Neural progenitor cell (in vitro differentiated cells): ENCODE results near the gene KLHDC4. TPM values are rescaled to one million over a fixed set of nuclear protein-coding genes. Genes with fewer than 3 reads are reported as not detected.

ENCODE experiments used
- DNase-seq: peaks from one replicate; pipeline ENCODE4 v3.0.0-alpha.2; 2016; ENCODE audit warnings: low spot score
- H2AFZ ChIP-seq: fragments of 200-600 bp; sonication (generic); replicated peaks from 2 replicates; pipeline ENCODE4 v1.6.1; 2016; ENCODE audit warnings: antibody characterized with exemption
- H3F3A ChIP-seq: fragments of 200-600 bp; sonication (generic); 2 replicates; pipeline ENCODE4 v1.6.1; 2016; ENCODE audit warnings: antibody characterized with exemption, low read depth
- H3K27ac ChIP-seq: fragments of 200-600 bp; sonication (generic); 2 replicates; pipeline ENCODE4 v1.5.1; 2016; ENCODE audit warnings: mild to moderate bottlenecking
- H3K27me3 ChIP-seq: fragments of 200-600 bp; sonication (generic); 2 replicates; pipeline ENCODE4 v1.6.1; 2016; ENCODE audit warnings: mild to moderate bottlenecking, moderate library complexity
- H3K36me3 ChIP-seq: fragments of 200-600 bp; sonication (generic); 2 replicates; pipeline ENCODE4 v1.5.1; 2016
- H3K4me1 ChIP-seq: fragments of 200-600 bp; sonication (generic); 2 replicates; pipeline ENCODE4 v1.6.1; 2016; ENCODE audit warnings: mixed run types
- H3K4me2 ChIP-seq: fragments of 200-600 bp; sonication (generic); 2 replicates; pipeline ENCODE4 v1.6.1; 2016
- H3K4me3 ChIP-seq: fragments of 200-600 bp; sonication (generic); 2 replicates; pipeline ENCODE4 v1.5.1; 2016
- H3K79me2 ChIP-seq: fragments of 200-600 bp; sonication (generic); 2 replicates; pipeline ENCODE4 v1.6.1; 2016; ENCODE audit warnings: low read depth
- H3K9ac ChIP-seq: fragments of 200-600 bp; sonication (generic); 2 replicates; pipeline ENCODE4 v1.6.1; 2016
- H3K9me3 ChIP-seq: fragments of 200-600 bp; sonication (generic); 2 replicates; pipeline ENCODE4 v1.5.1; 2016; ENCODE audit warnings: low read depth
- H4K20me1 ChIP-seq: fragments of 200-600 bp; sonication (generic); 2 replicates; pipeline ENCODE4 v1.6.1; 2016; ENCODE audit warnings: low read depth
- H3K27ac Mint-ChIP-seq: 3 replicates; pipeline ENCODE4 v1.8.0; 2021; ENCODE audit warnings: mixed read lengths
- H3K27me3 Mint-ChIP-seq: 2 replicates; pipeline ENCODE4 v1.8.0; 2022; ENCODE audit warnings: low read depth, mild to moderate bottlenecking, inconsistent platforms, moderate library complexity, mixed read lengths; ENCODE audit not compliant: insufficient read depth
- H3K36me3 Mint-ChIP-seq: 3 replicates; pipeline ENCODE4 v1.8.0; 2021; ENCODE audit warnings: mixed read lengths
- H3K4me1 Mint-ChIP-seq: 3 replicates; pipeline ENCODE4 v1.8.0; 2021; ENCODE audit warnings: mixed read lengths
- H3K4me3 Mint-ChIP-seq: 3 replicates; pipeline ENCODE4 v1.8.0; 2021; ENCODE audit warnings: mild to moderate bottlenecking, moderate library complexity, mixed read lengths
- H3K9me3 Mint-ChIP-seq: 3 replicates; pipeline ENCODE4 v1.8.0; 2020; ENCODE audit warnings: mixed read lengths
- EZH2 ChIP-seq: fragments of 200-600 bp; sonication (generic); IDR thresholded peaks from 2 replicates; pipeline ENCODE4 v1.6.1; 2017; ENCODE audit warnings: antibody characterized with exemption, mild to moderate bottlenecking, moderate library complexity
- EZH2phosphoT487 ChIP-seq: fragments of 200-600 bp; sonication (generic); IDR thresholded peaks from 2 replicates; pipeline ENCODE4 v1.6.1; 2017; ENCODE audit warnings: antibody characterized with exemption
- total RNA-seq: library from RNA; depleted of rRNA; stranded (reverse); fragments of >200 nt; gene quantifications from 2 replicates; pipeline ENCODE4 v1.2.3, GENCODE V29; 2015; ENCODE audit warnings: low replicate concordance
- TF ChIP-seq, protein P1 (sequence below): fragments of 200-600 bp; sonication (generic); IDR thresholded peaks from 2 replicates; pipeline ENCODE4 v1.5.1; 2017; ENCODE audit warnings: antibody characterized with exemption, mild to moderate bottlenecking

The KLHDC4 gene
- total RNA-seq, 1 donor from 2014 or later, result 19.2 TPM

DNA sequence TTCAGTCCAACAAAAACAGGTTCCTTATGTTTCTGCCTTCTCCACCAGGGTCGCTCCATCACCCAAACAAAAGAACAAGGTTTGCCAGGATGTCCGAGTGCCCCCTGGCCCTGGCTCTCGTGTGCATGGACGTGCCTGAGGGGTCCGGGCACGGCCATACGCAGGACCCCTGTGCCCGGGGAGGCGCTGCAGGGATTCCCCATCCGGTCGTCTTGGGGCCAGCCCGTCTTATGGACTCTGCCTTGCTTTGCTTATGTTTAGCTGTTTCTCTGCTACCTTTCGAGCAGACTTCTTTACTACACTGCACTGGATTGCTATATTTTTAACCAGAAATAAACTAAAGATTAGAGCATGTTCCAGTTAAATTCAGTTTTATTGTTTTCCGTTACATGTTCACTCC is 68.0 kb downstream of the KLHDC4 start:
- Histone ChIP-seq H3K9ac (no peak overlapping the region), H4K20me1 (peaks cover 14% of the 10 kb centered on the region), H3K27ac (no peak overlapping the region), H3K4me1 (no peaks in the 10 kb centered on the region), H3K27me3 (no peaks in the 10 kb centered on the region), H2AFZ (no peak overlapping the region), H3K4me2 (no peak overlapping the region), H3K36me3 (no peaks in the 10 kb centered on the region), H3K4me3 (no peak overlapping the region), H3K79me2 (no peaks in the 10 kb centered on the region), H3F3A (no peaks in the 10 kb centered on the region), H3K9me3 (no peaks in the 10 kb centered on the region)
- Mint-ChIP-seq H3K9me3 (no peaks in the 10 kb centered on the region), H3K27me3 (peaks cover 8% of the 10 kb centered on the region), H3K4me3 (no peak overlapping the region), H3K36me3 (peaks cover 5% of the 10 kb centered on the region), H3K27ac (no peak overlapping the region), H3K4me1 (no peaks in the 10 kb centered on the region)
- DNase-seq, result no peak
- TF ChIP-seq EZH2, result no peak
- no peak for TF ChIP-seq EZH2phosphoT487
- TF ChIP-seq, protein P1, sequence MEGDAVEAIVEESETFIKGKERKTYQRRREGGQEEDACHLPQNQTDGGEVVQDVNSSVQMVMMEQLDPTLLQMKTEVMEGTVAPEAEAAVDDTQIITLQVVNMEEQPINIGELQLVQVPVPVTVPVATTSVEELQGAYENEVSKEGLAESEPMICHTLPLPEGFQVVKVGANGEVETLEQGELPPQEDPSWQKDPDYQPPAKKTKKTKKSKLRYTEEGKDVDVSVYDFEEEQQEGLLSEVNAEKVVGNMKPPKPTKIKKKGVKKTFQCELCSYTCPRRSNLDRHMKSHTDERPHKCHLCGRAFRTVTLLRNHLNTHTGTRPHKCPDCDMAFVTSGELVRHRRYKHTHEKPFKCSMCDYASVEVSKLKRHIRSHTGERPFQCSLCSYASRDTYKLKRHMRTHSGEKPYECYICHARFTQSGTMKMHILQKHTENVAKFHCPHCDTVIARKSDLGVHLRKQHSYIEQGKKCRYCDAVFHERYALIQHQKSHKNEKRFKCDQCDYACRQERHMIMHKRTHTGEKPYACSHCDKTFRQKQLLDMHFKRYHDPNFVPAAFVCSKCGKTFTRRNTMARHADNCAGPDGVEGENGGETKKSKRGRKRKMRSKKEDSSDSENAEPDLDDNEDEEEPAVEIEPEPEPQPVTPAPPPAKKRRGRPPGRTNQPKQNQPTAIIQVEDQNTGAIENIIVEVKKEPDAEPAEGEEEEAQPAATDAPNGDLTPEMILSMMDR, result no peak

DNA sequence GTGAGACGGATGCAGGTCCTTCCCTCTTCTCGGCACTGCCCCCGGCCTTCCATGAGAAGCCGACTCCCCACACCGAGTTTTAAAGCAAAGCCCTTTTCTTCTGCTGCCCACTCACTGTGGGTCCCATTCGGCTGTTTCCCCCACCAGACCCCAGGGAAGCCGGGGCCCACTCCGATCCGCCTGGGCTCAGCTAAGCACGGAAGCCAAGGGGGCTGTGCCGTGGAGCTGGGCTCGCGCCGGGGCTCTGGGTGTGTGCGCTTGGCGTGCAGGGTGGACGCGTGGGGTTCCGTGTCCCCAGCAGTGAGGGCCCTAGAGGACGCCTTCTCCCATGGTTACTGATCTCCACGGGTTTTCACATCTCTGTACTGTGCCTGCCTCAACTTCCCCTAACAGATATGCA is 68.5 kb downstream of the KLHDC4 start:
- Histone ChIP-seq H3K9me3 (no peaks in the 10 kb centered on the region), H2AFZ (no peak overlapping the region), H3F3A (no peaks in the 10 kb centered on the region), H3K27ac (no peak overlapping the region), H3K27me3 (no peaks in the 10 kb centered on the region), H3K4me3 (no peak overlapping the region), H3K79me2 (no peaks in the 10 kb centered on the region), H3K4me2 (no peak overlapping the region), H3K4me1 (no peaks in the 10 kb centered on the region), H3K9ac (no peak overlapping the region), H3K36me3 (no peaks in the 10 kb centered on the region), H4K20me1 (peaks cover 11% of the 10 kb centered on the region)
- H3K4me1 Mint-ChIP-seq, result no peaks in the 10 kb centered on the region
- H3K4me3 Mint-ChIP-seq, result no peak overlapping the region
- H3K27ac Mint-ChIP-seq, result peak overlapping the region; percentile 86
- no peak for DNase-seq
- TF ChIP-seq, protein P1, result no peak
- TF ChIP-seq EZH2 (no peak), EZH2phosphoT487 (no peak)
- no peaks in the 10 kb centered on the region for H3K9me3 Mint-ChIP-seq
- peaks cover 5% of the 10 kb centered on the region for H3K36me3 Mint-ChIP-seq
- H3K27me3 Mint-ChIP-seq, result peaks cover 10% of the 10 kb centered on the region

DNA sequence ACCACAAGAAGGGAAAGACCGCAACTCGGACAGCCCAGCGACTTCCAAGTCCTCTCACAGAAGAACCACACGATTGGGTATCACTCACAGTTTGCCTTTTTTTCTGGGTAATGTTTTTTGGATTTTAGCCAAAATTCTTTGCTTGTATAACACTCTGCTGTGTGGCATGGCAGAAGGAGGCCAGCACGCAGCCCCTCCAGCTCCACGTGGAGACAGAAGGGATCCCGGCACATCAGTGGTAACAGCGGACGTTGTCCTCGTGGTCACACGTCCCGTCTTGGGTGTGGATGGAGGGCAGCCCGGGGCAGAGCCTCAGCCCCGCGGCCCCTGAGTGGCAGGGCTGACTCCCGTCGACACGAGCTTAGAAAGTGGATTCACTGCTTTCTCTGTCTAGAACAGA is 69.1 kb downstream of the KLHDC4 start:
- Histone ChIP-seq H3K27me3 (no peaks in the 10 kb centered on the region), H3K36me3 (no peaks in the 10 kb centered on the region)
- H3K27ac Mint-ChIP-seq, result peak overlapping the region; percentile 48

More for the DNA sequence above, 69.1 kb downstream of the KLHDC4 start:
- H3K27me3 Mint-ChIP-seq, result peaks cover 10% of the 10 kb centered on the region
- H3K4me3 Mint-ChIP-seq, result no peak overlapping the region
- H3K9ac ChIP-seq, result no peak overlapping the region
- TF ChIP-seq EZH2 (no peak), EZH2phosphoT487 (no peak)
- TF ChIP-seq, protein P1, result no peak
- no peaks in the 10 kb centered on the region for H3K9me3 ChIP-seq
- peaks cover 11% of the 10 kb centered on the region for H4K20me1 ChIP-seq
- H3K4me1 ChIP-seq, result no peaks in the 10 kb centered on the region
- H3K4me3 ChIP-seq, result no peak overlapping the region
- H3K4me2 ChIP-seq, result no peak overlapping the region
- H3K9me3 Mint-ChIP-seq, result no peaks in the 10 kb centered on the region
- no peak overlapping the region for H3K27ac ChIP-seq
- peaks cover 5% of the 10 kb centered on the region for H3K36me3 Mint-ChIP-seq
- H2AFZ ChIP-seq, result no peak overlapping the region
- no peaks in the 10 kb centered on the region for H3K4me1 Mint-ChIP-seq
- DNase-seq, result no peak
- H3F3A ChIP-seq, result no peaks in the 10 kb centered on the region
- no peaks in the 10 kb centered on the region for H3K79me2 ChIP-seq
